ENCODE measurements around the gene SYNDIG1. TPM values are rescaled to one million over a fixed set of nuclear protein-coding genes. Genes with fewer than 3 reads are reported as not detected.

Gene SYNDIG1
- under 1 TPM in 1 of 2 donors, not detected in 1; 0.78 TPM for total RNA-seq

DNA sequence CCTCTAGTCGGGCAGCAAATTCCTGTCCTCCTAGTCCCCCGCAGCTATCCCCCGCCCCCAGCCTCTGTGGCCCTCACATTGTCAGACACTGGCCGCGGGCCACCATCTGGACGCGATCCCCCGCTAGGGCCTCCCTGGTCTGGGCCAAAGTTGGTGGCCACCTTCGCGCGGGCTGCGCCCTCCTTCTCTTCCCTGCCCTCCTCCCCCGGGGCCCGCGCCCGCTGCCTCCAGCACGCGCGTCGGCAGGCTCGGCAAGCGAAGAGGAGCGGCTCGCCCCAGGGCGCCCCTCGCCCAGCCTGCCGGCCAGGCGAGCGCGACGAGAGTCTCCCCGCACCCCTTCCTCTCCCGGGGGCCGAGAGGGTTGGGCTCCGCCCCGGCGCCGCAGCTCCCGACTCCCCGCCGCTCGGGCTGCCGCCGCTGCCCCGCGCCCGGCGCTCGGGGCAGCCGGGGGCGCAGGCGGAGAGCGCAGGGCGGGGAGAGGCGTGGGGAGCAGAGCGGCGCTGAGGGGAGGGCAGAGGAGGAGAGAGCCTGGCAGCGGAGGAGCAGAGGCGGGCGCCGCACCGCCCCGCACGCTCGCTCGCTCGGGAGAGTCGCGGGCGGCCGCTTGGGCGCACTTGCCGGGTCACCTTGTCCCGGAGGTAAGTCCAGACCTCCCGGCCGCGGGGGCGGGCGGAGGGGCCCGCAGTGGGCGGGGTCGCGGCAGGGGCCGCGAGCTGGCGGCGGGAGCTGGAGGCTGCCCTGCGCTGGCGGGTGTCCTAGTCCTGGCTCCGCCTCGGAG, at the start of gene SYNDIG1:
TSS of gene SYNDIG1 (plus strand) at position 514 of the 778 bp plus-strand sequence. CDS start 73,469 bp downstream, outside the sequence.
- Histone ChIP-seq H3K9me3 (no peaks in the 10 kb centered on the region), H3K36me3 (replicated peaks in 1 of 2; ENCODE audit: insufficient read depth in 1 of 2, low read depth in 2 of 2) (no peaks in the 10 kb centered on the region), H3K4me1 (peaks cover 20% of the 10 kb centered on the region), H3K4me3 (no peak within 1 kb of the TSS), H3K27me3 (peaks cover 0 to 9% of the 10 kb centered on the region in 2 donors), H3K27ac (no peak within 1 kb of the TSS)
- ATAC-seq, result no peak
- 0 to 1% methylated on average over 1 to 47 of the region's 91 CpGs for WGBS, 2 donors
- intact Hi-C loops (cut with DNase I), result no loop called here
- TF ChIP-seq POLR2A (IDR thresholded peaks at IDR 0.05), result no peak
- TF ChIP-seq, protein P1, sequence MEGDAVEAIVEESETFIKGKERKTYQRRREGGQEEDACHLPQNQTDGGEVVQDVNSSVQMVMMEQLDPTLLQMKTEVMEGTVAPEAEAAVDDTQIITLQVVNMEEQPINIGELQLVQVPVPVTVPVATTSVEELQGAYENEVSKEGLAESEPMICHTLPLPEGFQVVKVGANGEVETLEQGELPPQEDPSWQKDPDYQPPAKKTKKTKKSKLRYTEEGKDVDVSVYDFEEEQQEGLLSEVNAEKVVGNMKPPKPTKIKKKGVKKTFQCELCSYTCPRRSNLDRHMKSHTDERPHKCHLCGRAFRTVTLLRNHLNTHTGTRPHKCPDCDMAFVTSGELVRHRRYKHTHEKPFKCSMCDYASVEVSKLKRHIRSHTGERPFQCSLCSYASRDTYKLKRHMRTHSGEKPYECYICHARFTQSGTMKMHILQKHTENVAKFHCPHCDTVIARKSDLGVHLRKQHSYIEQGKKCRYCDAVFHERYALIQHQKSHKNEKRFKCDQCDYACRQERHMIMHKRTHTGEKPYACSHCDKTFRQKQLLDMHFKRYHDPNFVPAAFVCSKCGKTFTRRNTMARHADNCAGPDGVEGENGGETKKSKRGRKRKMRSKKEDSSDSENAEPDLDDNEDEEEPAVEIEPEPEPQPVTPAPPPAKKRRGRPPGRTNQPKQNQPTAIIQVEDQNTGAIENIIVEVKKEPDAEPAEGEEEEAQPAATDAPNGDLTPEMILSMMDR (IDR thresholded peaks at IDR 0.05), result no peak
- DNase-seq, result no peak

- TF ChIP-seq, protein P1 (IDR thresholded peaks at IDR 0.05), result no peak
- TF ChIP-seq POLR2A (IDR thresholded peaks at IDR 0.05), result no peak
- H3K27ac ChIP-seq, result no peak overlapping the region
- H3K27me3 ChIP-seq, result no peaks in the 10 kb centered on the region
- no peak for DNase-seq
- 64 to 84% methylated on average over 6 of the region's 6 CpGs for WGBS, 2 donors
- no peak for ATAC-seq
- no peaks in the 10 kb centered on the region for H3K9me3 ChIP-seq
- H3K36me3 ChIP-seq (replicated peaks in 1 of 2; ENCODE audit: insufficient read depth in 1 of 2, low read depth in 2 of 2), result no peaks in the 10 kb centered on the region
- intact Hi-C loops (cut with DNase I), result no loop called here
- H3K4me1 ChIP-seq, result no peaks in the 10 kb centered on the region
- H3K4me3 ChIP-seq, result no peak overlapping the region
Observed at GRCh38 chr20:24419786-24420185, 49.6 kb upstream of the SYNDIG1 start.

DNA sequence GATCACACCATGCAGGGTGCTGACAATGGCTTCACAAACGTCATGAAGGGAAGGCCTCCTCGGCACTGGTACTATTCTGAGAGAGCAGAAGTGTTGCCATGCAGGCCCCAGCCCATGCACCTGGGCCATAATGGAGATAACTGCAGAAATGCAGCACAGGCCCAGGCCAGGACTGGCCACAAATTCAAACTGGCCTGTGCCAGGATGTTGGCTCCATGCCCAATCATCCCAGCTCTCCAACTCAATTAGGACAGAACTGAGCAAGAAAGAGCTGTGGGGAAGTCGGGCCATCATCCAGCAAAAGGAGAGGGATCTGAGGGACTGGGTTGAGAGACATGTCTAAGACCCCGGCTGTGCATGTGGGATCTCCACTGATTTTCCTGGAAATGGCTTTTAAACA, 48.9 kb upstream of the SYNDIG1 start:
- Histone ChIP-seq H3K27ac (no peak overlapping the region), H3K4me1 (no peaks in the 10 kb centered on the region), H3K27me3 (no peaks in the 10 kb centered on the region), H3K36me3 (replicated peaks in 1 of 2; ENCODE audit: insufficient read depth in 1 of 2, low read depth in 2 of 2) (no peaks in the 10 kb centered on the region), H3K9me3 (no peaks in the 10 kb centered on the region), H3K4me3 (no peak overlapping the region)
- no peak for TF ChIP-seq POLR2A (IDR thresholded peaks at IDR 0.05)
- TF ChIP-seq, protein P1 (IDR thresholded peaks at IDR 0.05), result no peak
- DNase-seq, result no peak
- ATAC-seq, result no peak
- intact Hi-C loops (cut with DNase I), result no loop called here
- 65 to 76% methylated on average over 2 to 4 of the region's 4 CpGs for WGBS, 2 donors

DNA sequence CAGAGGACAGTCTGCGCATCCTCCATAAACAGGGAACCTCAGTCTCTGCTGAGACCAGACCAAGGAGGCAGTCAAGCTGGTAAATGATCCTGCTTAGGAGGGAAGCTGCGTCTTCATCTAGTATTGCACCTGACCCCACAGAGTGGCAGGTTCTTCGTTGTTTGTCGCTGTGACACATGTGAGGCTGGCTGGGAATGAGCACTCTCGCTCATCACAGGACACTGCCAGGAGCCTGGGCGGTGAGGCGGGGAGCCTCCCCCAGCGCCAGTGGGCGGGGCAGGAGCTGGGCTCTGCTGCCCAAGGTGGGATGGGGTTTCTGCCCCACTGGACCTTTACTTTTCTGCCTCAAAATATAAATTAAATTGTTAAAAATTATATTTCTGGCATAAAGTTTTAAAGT, 48.4 kb upstream of the SYNDIG1 start:
- Histone ChIP-seq H3K27ac (no peak overlapping the region), H3K36me3 (replicated peaks in 1 of 2; ENCODE audit: insufficient read depth in 1 of 2, low read depth in 2 of 2) (no peaks in the 10 kb centered on the region), H3K4me3 (no peak overlapping the region), H3K4me1 (no peaks in the 10 kb centered on the region), H3K27me3 (no peaks in the 10 kb centered on the region), H3K9me3 (no peaks in the 10 kb centered on the region)
- 66 to 76% methylated on average over 8 to 9 of the region's 9 CpGs for WGBS, 2 donors
- intact Hi-C loops (cut with DNase I), result no loop called here
- TF ChIP-seq POLR2A (IDR thresholded peaks at IDR 0.05), result no peak
- TF ChIP-seq, protein P1 (IDR thresholded peaks at IDR 0.05), result no peak
- no peak for DNase-seq
- ATAC-seq, result no peak

Data from body of pancreas (tissue), 4 donors.